ENCODE data around the gene GPS2. TPM values are rescaled to one million over a fixed set of nuclear protein-coding genes. Genes with fewer than 3 reads are reported as not detected.

Gene GPS2
- total RNA-seq, 1 experiment from 2014 or later = 135 TPM

Small RNA genes lying within 50 kb of the gene (small RNA-seq; reads per million reads assigned to genes)
- gene AC026954.2 (not detected), gene RF00019 (not detected)

Other genes starting within 250 kb of the GPS2 start
- not detected in 2 replicates for gene CLEC10A, start 235.1 kb downstream of the GPS2 start, total RNA-seq (2014; rRNA removed; shearing (Covaris generic))
- gene ASGR2, start 200.5 kb downstream of the GPS2 start, total RNA-seq (2014; rRNA removed; shearing (Covaris generic)) = not detected in 2 replicates
- gene ASGR1, start 136.0 kb downstream of the GPS2 start, total RNA-seq (2014; rRNA removed; shearing (Covaris generic)) = 2.8 and 4.0 TPM in 2 replicates
- gene DLG4, start 95.5 kb downstream of the GPS2 start, total RNA-seq (2014; rRNA removed; shearing (Covaris generic)) = 11.3 and 14.2 TPM in 2 replicates
- 317 and 327 TPM in 2 replicates for gene ACADVL, start 95.4 kb downstream of the GPS2 start, total RNA-seq (2014; rRNA removed; shearing (Covaris generic))
- gene DVL2, start 80.8 kb downstream of the GPS2 start, total RNA-seq (2014; rRNA removed; shearing (Covaris generic)) = 45.2 and 57.0 TPM in 2 replicates
- 94.0 and 115 TPM in 2 replicates for gene PHF23, start 75.9 kb downstream of the GPS2 start, total RNA-seq (2014; rRNA removed; shearing (Covaris generic))
- 191 and 331 TPM in 2 replicates for gene GABARAP, start 72.9 kb downstream of the GPS2 start, total RNA-seq (2014; rRNA removed; shearing (Covaris generic))
- gene CTDNEP1, start 63.6 kb downstream of the GPS2 start, total RNA-seq (2014; rRNA removed; shearing (Covaris generic)) = 43.6 and 79.9 TPM in 2 replicates
- 68.1 and 78.2 TPM in 2 replicates for gene ELP5, start 63.1 kb downstream of the GPS2 start, total RNA-seq (2014; rRNA removed; shearing (Covaris generic))
- gene CLDN7, start 52.9 kb downstream of the GPS2 start, total RNA-seq (2014; rRNA removed; shearing (Covaris generic)) = not detected in 2 replicates
- gene SLC2A4, start 33.6 kb downstream of the GPS2 start, total RNA-seq (2014; rRNA removed; shearing (Covaris generic)) = 0.03 TPM in 1 of 2 replicates, not detected in the other
- gene YBX2, start 20.7 kb downstream of the GPS2 start, total RNA-seq (2014; rRNA removed; shearing (Covaris generic)) = not detected in 2 replicates
- 1,448 and 1,578 TPM in 2 replicates for gene EIF5A, start 7.7 kb downstream of the GPS2 start, total RNA-seq (2014; rRNA removed; shearing (Covaris generic))
- gene NEURL4, start 14.0 kb upstream of the GPS2 start, total RNA-seq (2014; rRNA removed; shearing (Covaris generic)) = 20.7 TPM in 2 replicates
- gene ACAP1, start 21.2 kb upstream of the GPS2 start, total RNA-seq (2014; rRNA removed; shearing (Covaris generic)) = 0.90 and 2.2 TPM in 2 replicates
- 4.7 and 5.8 TPM in 2 replicates for gene KCTD11, start 36.8 kb upstream of the GPS2 start, total RNA-seq (2014; rRNA removed; shearing (Covaris generic))
- not detected in 2 replicates for gene TMEM95, start 39.8 kb upstream of the GPS2 start, total RNA-seq (2014; rRNA removed; shearing (Covaris generic))
- 0.24 TPM in 1 of 2 replicates, not detected in the other for gene TNK1, start 65.7 kb upstream of the GPS2 start, total RNA-seq (2014; rRNA removed; shearing (Covaris generic))
- 31.7 and 36.7 TPM in 2 replicates for gene PLSCR3, start 79.2 kb upstream of the GPS2 start, total RNA-seq (2014; rRNA removed; shearing (Covaris generic))
- gene TMEM256, start 88.7 kb upstream of the GPS2 start, total RNA-seq (2014; rRNA removed; shearing (Covaris generic)) = 54.1 and 72.6 TPM in 2 replicates
- gene NLGN2, start 92.5 kb upstream of the GPS2 start, total RNA-seq (2014; rRNA removed; shearing (Covaris generic)) = 6.1 and 7.4 TPM in 2 replicates
- not detected in 2 replicates for gene SPEM1, start 105.0 kb upstream of the GPS2 start, total RNA-seq (2014; rRNA removed; shearing (Covaris generic))
- gene SPEM2, start 110.3 kb upstream of the GPS2 start, total RNA-seq (2014; rRNA removed; shearing (Covaris generic)) = not detected in 2 replicates
- not detected in 2 replicates for gene SPEM3, start 113.5 kb upstream of the GPS2 start, total RNA-seq (2014; rRNA removed; shearing (Covaris generic))
- 0.23 and 0.43 TPM in 2 replicates for gene TMEM102, start 120.1 kb upstream of the GPS2 start, total RNA-seq (2014; rRNA removed; shearing (Covaris generic))
- 0.23 and 0.37 TPM in 2 replicates for gene FGF11, start 124.2 kb upstream of the GPS2 start, total RNA-seq (2014; rRNA removed; shearing (Covaris generic))
- 6.0 and 7.9 TPM in 2 replicates for gene CHRNB1, start 129.7 kb upstream of the GPS2 start, total RNA-seq (2014; rRNA removed; shearing (Covaris generic))
- 13.1 and 18.1 TPM in 2 replicates for gene ZBTB4, start 164.3 kb upstream of the GPS2 start, total RNA-seq (2014; rRNA removed; shearing (Covaris generic))
- gene SLC35G6, start 166.1 kb upstream of the GPS2 start, total RNA-seq (2014; rRNA removed; shearing (Covaris generic)) = not detected in 2 replicates
- gene POLR2A, start 169.0 kb upstream of the GPS2 start, total RNA-seq (2014; rRNA removed; shearing (Covaris generic)) = 43.4 and 44.6 TPM in 2 replicates
- gene TNFSF12, start 233.7 kb upstream of the GPS2 start, total RNA-seq (2014; rRNA removed; shearing (Covaris generic)) = 3.2 and 5.6 TPM in 2 replicates
- gene TNFSF13, start 243.4 kb upstream of the GPS2 start, total RNA-seq (2014; rRNA removed; shearing (Covaris generic)) = 0.37 and 0.63 TPM in 2 replicates
- 138 and 141 TPM in 2 replicates for gene SENP3, start 246.6 kb upstream of the GPS2 start, total RNA-seq (2014; rRNA removed; shearing (Covaris generic))